GM21619 (cell line): ENCODE data around the gene KAZN.

ENCODE experiments used
- ATAC-seq: cut with Tn5 transposase; IDR thresholded peaks from one replicate; pipeline ENCODE4 v1.9.1; 2021; ENCODE audit not compliant: unreplicated experiment

KAZN gene

GRCh38 chr1:14585728-14586127 lies 12.8 kb upstream of the KAZN start:
- no peak for ATAC-seq

- ATAC-seq: no peak
Observed at GRCh38 chr1:14590411-14591180, 7.9 kb upstream of the KAZN start.

- ATAC-seq: no peak
Observed at GRCh38 chr1:14591600-14591999, 6.9 kb upstream of the KAZN start.

GRCh38 chr1:14592004-14592631 lies 6.4 kb upstream of the KAZN start:
- ATAC-seq: no peak

GRCh38 chr1:14593302-14593701 lies 5.2 kb upstream of the KAZN start:
- ATAC-seq: no peak

- no peak for ATAC-seq
Observed at GRCh38 chr1:14594045-14594444, 4.4 kb upstream of the KAZN start.

- ATAC-seq: no peak
Observed at GRCh38 chr1:14596591-14596990, 1.9 kb upstream of the KAZN start.

GRCh38 chr1:14597343-14598006 lies 1.0 kb upstream of the KAZN start:
- ATAC-seq: no peak

GRCh38 chr1:14598007-14598497 lies 433 bp upstream of the KAZN start:
- ATAC-seq: no peak

GRCh38 chr1:14599183-14599791 lies 802 bp downstream of the KAZN start:
- ATAC-seq: peak; percentile 24

GRCh38 chr1:14599800-14600199 lies 1.3 kb downstream of the KAZN start:
- peak; percentile 67 for ATAC-seq

- ATAC-seq: no peak
Observed at GRCh38 chr1:14600405-14601112, 2.1 kb downstream of the KAZN start.

GRCh38 chr1:14602136-14602535 lies 3.7 kb downstream of the KAZN start:
- ATAC-seq: no peak

GRCh38 chr1:14603645-14604044 lies 5.2 kb downstream of the KAZN start:
- no peak for ATAC-seq

- ATAC-seq: no peak
Observed at GRCh38 chr1:14604414-14604813, 5.9 kb downstream of the KAZN start.

GRCh38 chr1:14605945-14606344 lies 7.5 kb downstream of the KAZN start:
- no peak for ATAC-seq

GRCh38 chr1:14606632-14607031 lies 8.1 kb downstream of the KAZN start:
- ATAC-seq: no peak

GRCh38 chr1:14607295-14607694 lies 8.8 kb downstream of the KAZN start:
- no peak for ATAC-seq

- ATAC-seq: no peak
Observed at GRCh38 chr1:14608308-14608707, 9.8 kb downstream of the KAZN start.

- ATAC-seq: no peak
Observed at GRCh38 chr1:14610761-14611160, 12.3 kb downstream of the KAZN start.

GRCh38 chr1:14611792-14612191 lies 13.3 kb downstream of the KAZN start:
- no peak for ATAC-seq
